Measurements from ENCODE around the gene DLX5.

The DLX5 gene

DNA sequence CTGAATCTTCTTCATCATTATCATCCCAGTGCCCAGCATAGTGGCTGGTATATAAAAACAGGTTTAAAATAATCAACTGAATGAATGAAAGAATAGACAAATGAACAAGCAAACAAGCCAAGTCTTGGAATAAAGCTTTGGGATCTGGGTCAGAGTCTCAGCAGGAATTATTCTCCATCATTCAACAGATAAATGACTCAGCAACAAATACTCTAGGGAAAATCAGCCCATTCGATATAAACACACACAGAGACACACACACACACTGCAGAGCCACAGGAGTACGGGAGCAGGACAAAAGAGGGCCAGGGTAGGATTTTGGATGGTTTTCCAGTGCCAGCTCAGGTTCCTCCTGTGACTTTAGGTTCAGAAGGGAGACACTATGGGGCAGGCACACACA lies 48.5 kb downstream of the DLX5 start:
- Histone ChIP-seq H3K27me3 (replicated peaks) (no peaks in the 10 kb centered on the region), H3K27ac (no peak overlapping the region), H3K4me3 (ENCODE audit: low read depth, low read length) (no peak overlapping the region), H3K36me3 (replicated peaks) (no peaks in the 10 kb centered on the region)
- TF ChIP-seq, protein P1, sequence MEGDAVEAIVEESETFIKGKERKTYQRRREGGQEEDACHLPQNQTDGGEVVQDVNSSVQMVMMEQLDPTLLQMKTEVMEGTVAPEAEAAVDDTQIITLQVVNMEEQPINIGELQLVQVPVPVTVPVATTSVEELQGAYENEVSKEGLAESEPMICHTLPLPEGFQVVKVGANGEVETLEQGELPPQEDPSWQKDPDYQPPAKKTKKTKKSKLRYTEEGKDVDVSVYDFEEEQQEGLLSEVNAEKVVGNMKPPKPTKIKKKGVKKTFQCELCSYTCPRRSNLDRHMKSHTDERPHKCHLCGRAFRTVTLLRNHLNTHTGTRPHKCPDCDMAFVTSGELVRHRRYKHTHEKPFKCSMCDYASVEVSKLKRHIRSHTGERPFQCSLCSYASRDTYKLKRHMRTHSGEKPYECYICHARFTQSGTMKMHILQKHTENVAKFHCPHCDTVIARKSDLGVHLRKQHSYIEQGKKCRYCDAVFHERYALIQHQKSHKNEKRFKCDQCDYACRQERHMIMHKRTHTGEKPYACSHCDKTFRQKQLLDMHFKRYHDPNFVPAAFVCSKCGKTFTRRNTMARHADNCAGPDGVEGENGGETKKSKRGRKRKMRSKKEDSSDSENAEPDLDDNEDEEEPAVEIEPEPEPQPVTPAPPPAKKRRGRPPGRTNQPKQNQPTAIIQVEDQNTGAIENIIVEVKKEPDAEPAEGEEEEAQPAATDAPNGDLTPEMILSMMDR (IDR thresholded peaks at IDR 0.05; ENCODE audit: low read depth, low read length, missing control alignments) = no peak
- DNase-seq = no peak
- in situ Hi-C loops (cut with HindIII; ENCODE audit: low pct_ligation_motif_present, low sequenced_read_pairs) = no loop called here

DNA sequence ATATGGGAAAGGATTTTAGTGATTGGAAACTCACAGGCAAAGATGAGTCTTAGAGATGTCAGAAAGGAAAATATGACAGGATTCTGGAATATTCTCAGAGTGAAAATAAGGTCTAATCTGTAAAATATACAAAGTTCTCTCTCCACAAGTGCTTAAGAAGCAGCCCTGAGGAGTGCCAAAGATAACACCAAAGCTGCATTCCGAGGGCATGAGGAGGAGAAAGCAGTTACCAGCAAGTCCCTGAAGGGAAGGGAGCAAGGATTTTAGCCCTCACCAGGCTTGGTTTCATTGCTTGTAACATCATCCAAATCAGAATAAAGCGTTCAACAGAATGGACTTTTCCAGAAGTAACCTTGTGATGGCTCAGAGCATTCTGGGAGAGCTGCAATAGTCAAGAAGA lies 50.6 kb downstream of the DLX5 start:
- Histone ChIP-seq H3K27ac (no peak overlapping the region), H3K27me3 (replicated peaks) (no peaks in the 10 kb centered on the region), H3K4me3 (ENCODE audit: low read depth, low read length) (no peak overlapping the region), H3K36me3 (replicated peaks) (no peaks in the 10 kb centered on the region)
- TF ChIP-seq, protein P1 (IDR thresholded peaks at IDR 0.05; ENCODE audit: low read depth, low read length, missing control alignments) = no peak
- in situ Hi-C loops (cut with HindIII; ENCODE audit: low pct_ligation_motif_present, low sequenced_read_pairs) = no loop called here
- peak; percentile 38 for DNase-seq

GRCh38 chr7:96970739-96971138 lies 53.9 kb downstream of the DLX5 start:
- no peak overlapping the region for H3K27ac ChIP-seq
- no peaks in the 10 kb centered on the region for H3K27me3 ChIP-seq (replicated peaks)
- DNase-seq = no peak
- no peak overlapping the region for H3K4me3 ChIP-seq (ENCODE audit: low read depth, low read length)
- in situ Hi-C loops (cut with HindIII; ENCODE audit: low pct_ligation_motif_present, low sequenced_read_pairs) = no loop called here
- no peaks in the 10 kb centered on the region for H3K36me3 ChIP-seq (replicated peaks)
- TF ChIP-seq, protein P1 (IDR thresholded peaks at IDR 0.05; ENCODE audit: low read depth, low read length, missing control alignments) = no peak
